ENCODE results near the gene AMIGO3.

GRCh38 chr3:49761661-49762060 is 42.2 kb upstream of the AMIGO3 start:
- no peak for TF ChIP-seq POLR2AphosphoS5 (IDR thresholded peaks at IDR 0.05; ENCODE audit: low read depth, low read length)
- TF ChIP-seq POLR2A (IDR thresholded peaks at IDR 0.05; ENCODE audit: low read depth, low read length): no peak

All from GM12892 (cell line).